GM12892 (cell line): ENCODE measurements around the gene NNMT.

Experiments used
- POLR2A ChIP-seq: IDR thresholded peaks from 2 replicates; pipeline ENCODE4 v1.6.1; 2011; ENCODE audit warnings: low read depth, low read length, control low read depth
- POLR2AphosphoS5 ChIP-seq: IDR thresholded peaks from 2 replicates; pipeline ENCODE4 v1.6.1; 2011; ENCODE audit warnings: low read depth, low read length, control low read depth
- TAF1 ChIP-seq: IDR thresholded peaks from 2 replicates; pipeline ENCODE4 v1.6.1; 2011; ENCODE audit warnings: low read depth, mild to moderate bottlenecking, control low read depth, low read length, borderline replicate concordance

DNA sequence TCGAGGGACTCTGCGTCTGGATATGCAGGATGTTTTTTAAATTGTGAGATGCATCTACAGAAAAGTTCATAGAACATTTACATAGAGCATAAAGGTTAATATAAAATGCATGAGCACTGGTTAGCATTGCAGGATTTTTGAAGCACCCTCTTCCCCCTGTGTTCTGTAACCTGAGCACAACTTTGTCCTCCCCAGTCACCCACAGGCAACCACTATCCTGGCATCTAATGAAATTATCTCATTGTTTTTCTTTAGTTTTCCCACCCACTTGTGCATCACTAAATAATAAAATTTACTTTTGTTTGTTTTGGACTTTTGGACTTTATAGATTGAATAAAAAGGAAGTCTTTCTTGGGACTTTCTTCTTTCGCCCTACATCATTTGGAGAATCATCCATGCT is 10.0 kb upstream of the NNMT start:
- TF ChIP-seq POLR2A (no peak), TAF1 (no peak), POLR2AphosphoS5 (no peak)
